Activated CD8-positive, alpha-beta memory T cell treated with anti-CD3 and anti-CD28 coated beads for 36 hours (primary cell): Measurements from ENCODE around the gene AJUBA. TPM values are rescaled to one million over a fixed set of nuclear protein-coding genes. Genes with fewer than 3 reads are reported as not detected.

Source experiments
- CTCF ChIA-PET: fragments of 350-600 bp; sonication (Branson Sonifier 250); formaldehyde crosslinking; loops from one replicate; lab custom pipeline; 2021; ENCODE audit warnings: antibody characterized with exemption; lab: Charles Lee
- POLR2A ChIA-PET: fragments of 350-600 bp; sonication (Branson Sonifier 250); formaldehyde crosslinking; loops from one replicate; lab custom pipeline; 2021; ENCODE audit warnings: antibody characterized with exemption; lab: Charles Lee
- total RNA-seq, 2 experiments: library from RNA; stranded (reverse); gene quantifications; one replicate each; pipeline ENCODE4 v1.2.3, GENCODE V29; 2021

Gene AJUBA
- total RNA-seq, 2 experiments from 2014 or later: 0.96 to 1.2 TPM

DNA sequence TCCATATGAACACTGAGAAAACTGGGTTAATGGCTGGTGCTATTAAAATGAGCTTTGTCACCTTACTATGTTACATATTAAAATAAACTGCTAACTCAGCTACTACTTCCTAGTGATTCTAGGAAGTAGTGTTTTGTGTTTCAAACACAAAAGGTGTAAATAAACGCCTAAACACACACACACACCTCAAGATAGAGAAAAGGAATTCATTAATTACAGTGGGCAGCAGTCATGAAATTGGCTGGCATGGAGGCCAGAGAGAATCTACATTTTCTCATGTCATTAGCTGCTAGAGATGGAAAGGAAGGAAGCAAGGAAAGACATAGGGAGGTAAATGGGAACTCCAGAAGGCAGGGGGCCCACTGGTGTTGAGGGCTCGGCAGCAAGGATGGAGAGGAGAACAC, 52.4 kb downstream of the AJUBA start:
- ChIA-PET CTCF (interaction anchor here (0.6 to 3.1 kb wide), 16 partner anchors 12 to 340 kb away, joined by 3 to 29 read pairs (median 4); partner anchors contain the start of genes AJUBA, HAUS4, RBM23 and REM2), POLR2A (interaction anchor here (1.1 to 1.7 kb wide), 3 partner anchors 11 to 374 kb away, joined by 3 to 6 read pairs (median 5); partner anchors contain the start of gene RBM23)

DNA sequence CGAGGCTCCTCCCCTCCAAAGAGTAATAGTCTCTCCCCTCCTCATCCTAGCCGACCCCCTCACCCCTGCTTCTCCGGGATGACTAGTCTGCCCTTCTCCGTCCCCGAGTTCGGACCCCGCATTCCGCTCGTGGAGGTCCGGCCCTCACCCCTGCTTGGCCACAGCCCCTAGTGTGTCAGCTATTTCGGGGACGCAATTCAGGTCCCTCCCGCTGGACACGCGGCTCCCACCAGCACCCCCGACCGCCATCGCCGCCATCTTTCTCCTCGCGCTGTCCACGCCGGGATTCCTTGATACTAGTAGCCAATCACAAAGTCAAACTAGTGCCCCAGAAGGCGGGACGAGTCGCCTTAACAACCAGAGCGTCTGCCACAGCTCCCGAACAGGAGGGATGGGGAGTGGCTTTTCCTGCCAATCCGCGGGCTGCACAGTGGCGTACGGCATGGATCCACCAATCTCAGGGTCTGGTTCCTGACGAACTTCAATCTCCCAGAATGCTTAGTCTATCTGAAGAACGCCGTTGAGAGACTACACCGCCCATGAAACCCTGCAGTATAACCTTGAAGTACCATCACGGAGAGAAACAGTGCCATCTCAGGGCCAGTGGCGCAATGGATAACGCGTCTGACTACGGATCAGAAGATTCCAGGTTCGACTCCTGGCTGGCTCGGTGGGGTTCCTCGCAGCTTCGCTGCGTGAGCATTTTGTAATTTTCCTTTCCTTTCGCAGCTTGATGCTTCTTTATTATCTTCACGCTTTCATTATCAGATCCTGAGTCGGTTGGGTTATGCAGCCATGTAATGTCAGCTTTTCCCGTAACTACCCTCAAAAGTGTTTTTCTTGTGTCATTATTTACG, 53.0 kb downstream of the AJUBA start, which contains the start of gene PRMT5:
TSS of gene PRMT5 (minus strand) at position 273 of the 857 bp plus-strand sequence. CDS start at position 258, 15 bp downstream.
- CTCF ChIA-PET: interaction anchor here (0.7 to 3.1 kb wide), 12 partner anchors 11 to 129 kb away, joined by 3 to 29 read pairs (median 4); partner anchors contain the start of genes AJUBA, HAUS4, RBM23 and REM2

DNA sequence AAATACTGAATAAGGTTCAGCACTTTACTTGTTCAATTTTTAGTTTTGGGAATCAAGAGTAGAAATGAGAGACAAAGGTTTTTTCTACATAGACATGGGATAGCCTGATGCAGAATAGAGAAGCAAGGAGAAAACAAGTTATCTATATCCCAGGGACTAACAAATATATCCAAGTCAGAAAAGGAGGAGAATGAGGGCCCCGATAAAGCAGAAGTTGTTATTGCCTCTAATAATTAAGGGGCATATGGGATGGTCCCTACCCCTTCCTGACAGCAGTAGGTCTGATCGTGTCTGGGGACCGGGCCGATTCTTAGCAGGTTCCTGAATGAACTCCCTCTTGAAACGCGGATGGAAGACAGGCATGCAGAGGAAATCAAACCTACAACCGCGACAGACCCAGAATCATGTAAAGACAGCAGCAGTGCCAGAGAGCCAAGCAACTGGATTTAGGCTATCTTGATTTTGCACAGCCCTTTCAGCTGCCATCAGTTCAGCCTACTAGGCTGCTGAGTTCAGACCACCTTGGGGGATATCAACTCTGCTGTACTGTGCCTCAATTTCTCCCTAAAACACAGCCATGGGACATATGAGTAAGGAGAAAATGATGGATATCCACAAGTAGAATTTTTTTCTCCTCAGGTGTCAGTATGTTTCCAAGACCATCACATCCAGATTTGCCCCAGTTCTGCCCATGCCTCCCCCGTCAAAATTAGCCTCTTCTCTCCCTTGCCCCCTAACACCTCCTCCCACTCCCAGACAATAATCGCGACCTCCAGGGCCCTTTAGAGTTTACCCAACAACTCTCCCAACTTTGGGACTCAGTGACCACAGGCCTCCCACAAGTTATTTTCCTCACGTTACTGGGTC, 53.9 kb downstream of the AJUBA start:
- POLR2A ChIA-PET: interaction anchor here (0.6 to 1.7 kb wide), 5 partner anchors 10 to 375 kb away, joined by 3 to 6 read pairs (median 4); partner anchors contain the start of genes HAUS4 and RBM23
- CTCF ChIA-PET: interaction anchor here (0.9 to 3.1 kb wide), 7 partner anchors 10 to 130 kb away, joined by 3 to 29 read pairs (median 7); partner anchors contain the start of genes HAUS4 and RBM23

More for the DNA sequence above, 53.0 kb downstream of the AJUBA start, which contains the start of gene PRMT5:
- POLR2A ChIA-PET: interaction anchor here (0.6 to 1.7 kb wide), 5 partner anchors 10 to 374 kb away, joined by 3 to 6 read pairs (median 4); partner anchors contain the start of genes HAUS4 and RBM23

DNA sequence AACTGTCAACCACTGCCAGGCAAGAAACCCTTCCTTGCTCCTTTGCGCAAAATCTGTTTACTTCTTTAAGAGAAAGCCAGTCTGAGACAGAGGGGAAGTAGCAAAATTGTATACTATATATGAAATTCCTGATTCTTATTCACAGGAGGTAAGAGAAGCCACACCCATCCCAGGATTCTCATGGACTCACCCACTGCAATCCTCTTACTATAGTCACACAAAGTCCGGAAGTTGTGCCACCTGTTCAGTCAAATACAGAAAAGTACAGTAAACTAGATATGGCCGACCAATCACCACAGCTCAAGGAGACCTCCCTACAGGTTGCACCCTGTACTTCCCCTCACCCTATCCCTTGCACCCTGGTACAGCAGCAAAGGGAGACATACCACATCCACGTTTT, 56.0 kb downstream of the AJUBA start:
- POLR2A ChIA-PET: no interaction called here
- CTCF ChIA-PET: no interaction called here

DNA sequence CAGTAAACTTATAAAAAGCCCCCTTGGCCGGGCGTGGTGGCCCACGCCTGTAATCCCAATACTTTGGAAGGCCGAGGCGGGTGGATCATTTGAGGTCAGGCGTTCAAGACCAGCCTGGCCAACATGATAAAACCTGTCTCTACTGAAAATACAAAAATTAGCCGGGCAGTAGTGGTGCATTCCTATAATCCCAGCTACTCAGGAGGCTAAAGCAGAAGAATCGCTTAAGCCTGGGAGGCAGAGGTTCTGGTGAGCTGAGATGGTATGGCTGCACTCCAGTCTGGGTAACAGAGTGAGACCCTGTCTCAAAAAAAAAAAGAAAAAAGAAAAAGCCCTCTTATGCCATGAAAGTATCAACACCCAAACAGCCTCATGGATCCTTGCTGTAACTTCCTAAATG, 56.8 kb downstream of the AJUBA start:
- POLR2A ChIA-PET: no interaction called here

DNA sequence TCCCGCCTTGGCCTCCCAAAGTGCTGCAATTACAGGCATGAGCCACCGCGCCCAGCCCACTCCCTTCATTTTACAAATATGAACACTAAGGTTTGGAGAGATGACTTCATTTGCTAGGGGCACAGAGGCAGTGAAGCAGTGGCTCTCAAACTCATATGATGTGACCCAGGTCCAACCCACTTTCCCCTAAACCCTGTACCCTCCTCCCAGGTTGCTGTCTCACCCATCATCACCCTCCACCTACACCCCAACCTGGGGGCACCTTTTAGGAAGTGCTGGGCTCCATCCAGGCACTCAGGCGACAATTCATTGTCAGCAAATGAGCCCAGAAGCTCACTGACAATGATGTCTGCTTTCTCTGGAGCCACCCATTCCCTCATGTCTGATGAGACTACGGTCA, 58.6 kb downstream of the AJUBA start:
- ChIA-PET CTCF (no interaction called here), POLR2A (interaction anchor here (0.6 kb wide), 1 partner anchor 99 kb away, joined by 13 read pairs; no protein-coding TSS in a partner anchor)

More for the DNA sequence above, 56.8 kb downstream of the AJUBA start:
- CTCF ChIA-PET: interaction anchor here (0.7 to 1.0 kb wide), 2 partner anchors 24 to 70 kb away, joined by 3 to 4 read pairs; no protein-coding TSS in a partner anchor

DNA sequence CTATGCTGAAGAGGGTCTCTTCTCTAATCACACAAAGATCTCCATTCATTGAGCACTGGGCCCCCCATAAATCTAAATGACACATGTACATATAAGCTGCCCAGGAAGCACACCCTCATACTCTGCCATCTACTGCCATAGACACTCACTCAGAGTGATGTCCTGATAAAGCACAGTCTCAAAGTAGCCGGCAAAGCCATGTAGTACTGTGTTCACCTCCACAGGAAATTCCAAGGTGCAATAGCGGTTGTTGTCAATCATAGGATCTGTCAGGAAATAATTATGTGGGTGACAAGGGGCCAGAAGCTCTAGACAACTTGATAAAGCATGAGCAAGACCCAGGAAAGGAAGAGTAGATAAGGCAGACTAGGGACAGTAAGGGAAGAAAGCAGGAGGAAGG, 60.1 kb downstream of the AJUBA start:
- POLR2A ChIA-PET: no interaction called here
- CTCF ChIA-PET: interaction anchor here (0.5 kb wide), 1 partner anchor 19 kb away, joined by 4 read pairs; no protein-coding TSS in a partner anchor

Other genes starting within 250 kb of the AJUBA start
- 100 to 1,000 TPM; 122 to 123 TPM for gene OXA1L, start 215.9 kb downstream of the AJUBA start, total RNA-seq
- gene SLC7A7, start 167.1 kb downstream of the AJUBA start, total RNA-seq: under 1 TPM; 0.21 to 0.38 TPM
- gene MRPL52, start 152.7 kb downstream of the AJUBA start, total RNA-seq: 100 to 1,000 TPM; 170 to 179 TPM
- 1 to 10 TPM in 1 of 2 experiments, under 1 TPM in 1; 0.76 to 1.8 TPM for gene MMP14, start 146.0 kb downstream of the AJUBA start, total RNA-seq
- gene LRP10, start 110.8 kb downstream of the AJUBA start, total RNA-seq: 10 to 100 TPM; 28.1 to 28.5 TPM
- gene REM2, start 99.3 kb downstream of the AJUBA start, total RNA-seq: under 1 TPM in 1 of 2 experiments, not detected in 1; 0.11 TPM
- 10 to 100 TPM; 69.7 to 72.1 TPM for gene RBM23, start 63.4 kb downstream of the AJUBA start, total RNA-seq
- gene PRMT5, start 53.2 kb downstream of the AJUBA start, total RNA-seq: 100 to 1,000 TPM; 204 to 205 TPM
- 10 to 100 TPM; 46.5 to 49.2 TPM for gene HAUS4, start 25.5 kb downstream of the AJUBA start, total RNA-seq
- 1 to 10 TPM; 7.0 to 8.9 TPM for gene C14orf93, start 27.6 kb upstream of the AJUBA start, total RNA-seq
- 100 to 1,000 TPM; 176 to 182 TPM for gene PSMB5, start 52.3 kb upstream of the AJUBA start, total RNA-seq
- gene PSMB11, start 59.7 kb upstream of the AJUBA start, total RNA-seq: not detected
- under 1 TPM; 0.53 to 0.82 TPM for gene CDH24, start 75.0 kb upstream of the AJUBA start, total RNA-seq
- gene ACIN1, start 112.6 kb upstream of the AJUBA start, total RNA-seq: 100 to 1,000 TPM; 190 to 191 TPM
- 10 to 100 TPM; 51.6 to 56.5 TPM for gene C14orf119, start 113.0 kb upstream of the AJUBA start, total RNA-seq
- gene CIROP, start 122.4 kb upstream of the AJUBA start, total RNA-seq: not detected
- under 1 TPM; 0.19 to 0.21 TPM for gene CEBPE, start 136.7 kb upstream of the AJUBA start, total RNA-seq
- under 1 TPM; 0.40 to 0.86 TPM for gene SLC7A8, start 201.1 kb upstream of the AJUBA start, total RNA-seq